ENCODE results near the gene SGCD. TPM values are rescaled to one million over a fixed set of nuclear protein-coding genes. Genes with fewer than 3 reads are reported as not detected.

Gene SGCD
- total RNA-seq, 1 experiment from 2014 or later, result not detected

DNA sequence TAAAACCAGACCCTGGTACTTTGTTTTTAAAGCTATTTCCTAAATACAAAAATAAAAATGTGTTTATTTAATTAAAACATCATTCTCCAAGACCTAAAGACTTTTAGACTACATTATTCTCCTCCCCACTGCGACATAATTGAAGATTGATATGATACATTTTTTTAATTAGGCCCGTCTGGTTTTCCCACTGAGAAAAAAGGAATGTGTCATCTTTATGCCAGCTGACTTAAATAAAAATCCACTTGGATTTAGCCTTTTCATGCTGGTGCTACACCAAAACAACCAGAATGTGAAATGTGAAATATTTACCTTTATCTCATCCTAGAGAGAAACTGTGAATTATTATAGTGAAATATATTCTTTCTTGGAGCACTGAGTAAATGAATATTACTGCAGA is 367.6 kb downstream of the SGCD start:
- Histone ChIP-seq H3K9me3 (ENCODE audit: control insufficient read depth in 1 of 2, insufficient read depth in 1 of 2, low read depth in 1 of 2, low read length in 2 of 2) (no peaks in the 10 kb centered on the region), H3K4me3 (replicated peaks in 1 of 2; ENCODE audit: low read depth in 1 of 2, low read length in 2 of 2) (no peak overlapping the region), H4K20me1 (ENCODE audit: insufficient read depth) (no peaks in the 10 kb centered on the region), H3K4me1 (ENCODE audit: control insufficient read depth in 1 of 2, insufficient read depth in 2 of 2, low read length in 2 of 2) (no peaks in the 10 kb centered on the region), H3K79me2 (ENCODE audit: insufficient read depth, low read length) (no peaks in the 10 kb centered on the region), H3K27ac (ENCODE audit: low read depth, low read length) (no peak overlapping the region), H2AFZ (ENCODE audit: low read depth, low read length, poor library complexity, severe bottlenecking) (no peak overlapping the region), H3K9ac (ENCODE audit: low read length) (no peak overlapping the region), H3K27me3 (ENCODE audit: insufficient read depth, low read length) (no peaks in the 10 kb centered on the region), H3K9me2 (ENCODE audit: insufficient read depth) (no peaks in the 10 kb centered on the region), H3K36me3 (ENCODE audit: control insufficient read depth in 1 of 2, insufficient read depth in 2 of 2, low read length in 2 of 2) (no peaks in the 10 kb centered on the region), H3K4me2 (ENCODE audit: low read length) (no peak overlapping the region)
- RAD21 ChIA-PET (ENCODE audit: low non-redundant PET in 1 of 2, low total read pairs in 2 of 2, uncharacterized antibody in 2 of 2, unreplicated experiment in 2 of 2), result no interaction called here
- no peak for ATAC-seq
- intact Hi-C loops (cut with micrococcal nuclease), result no loop called here
- CTCF ChIA-PET, result no interaction called here
- POLR2A ChIA-PET, result no interaction called here
- BruUV-seq (replicated peaks), result no TSS peak
- no peak for DNase-seq (ENCODE audit: low read depth, low spot score)
- TF ChIP-seq ELF1 (IDR thresholded peaks at IDR 0.05; ENCODE audit: borderline replicate concordance, low read depth) (no peak), POLR2AphosphoS5 (IDR thresholded peaks at IDR 0.05; ENCODE audit: low read depth, low read length) (no peak), CEBPB (IDR thresholded peaks at IDR 0.05; ENCODE audit: low read depth) (no peak), SIN3A (IDR thresholded peaks at IDR 0.05; ENCODE audit: low read depth) (no peak), CBX3 (IDR thresholded peaks at IDR 0.05; ENCODE audit: low read depth) (no peak), YY1 (IDR thresholded peaks at IDR 0.05; ENCODE audit: extremely low read depth, insufficient replicate concordance, low read depth, low read length) (no peak), EZH2phosphoT487 (IDR thresholded peaks at IDR 0.05; ENCODE audit: borderline replicate concordance) (no peak), ZNF274 (IDR thresholded peaks at IDR 0.05; ENCODE audit: low read depth, low read length) (no peak), SRF (IDR thresholded peaks at IDR 0.05; ENCODE audit: low read depth) (no peak), RAD21 (IDR thresholded peaks at IDR 0.05; ENCODE audit: low read depth) (no peak)
- TF ChIP-seq, protein P1, sequence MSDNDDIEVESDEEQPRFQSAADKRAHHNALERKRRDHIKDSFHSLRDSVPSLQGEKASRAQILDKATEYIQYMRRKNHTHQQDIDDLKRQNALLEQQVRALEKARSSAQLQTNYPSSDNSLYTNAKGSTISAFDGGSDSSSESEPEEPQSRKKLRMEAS (IDR thresholded peaks at IDR 0.05), result no peak
- TF ChIP-seq, protein P2, sequence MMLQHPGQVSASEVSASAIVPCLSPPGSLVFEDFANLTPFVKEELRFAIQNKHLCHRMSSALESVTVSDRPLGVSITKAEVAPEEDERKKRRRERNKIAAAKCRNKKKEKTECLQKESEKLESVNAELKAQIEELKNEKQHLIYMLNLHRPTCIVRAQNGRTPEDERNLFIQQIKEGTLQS (IDR thresholded peaks at IDR 0.05), result no peak

DNA sequence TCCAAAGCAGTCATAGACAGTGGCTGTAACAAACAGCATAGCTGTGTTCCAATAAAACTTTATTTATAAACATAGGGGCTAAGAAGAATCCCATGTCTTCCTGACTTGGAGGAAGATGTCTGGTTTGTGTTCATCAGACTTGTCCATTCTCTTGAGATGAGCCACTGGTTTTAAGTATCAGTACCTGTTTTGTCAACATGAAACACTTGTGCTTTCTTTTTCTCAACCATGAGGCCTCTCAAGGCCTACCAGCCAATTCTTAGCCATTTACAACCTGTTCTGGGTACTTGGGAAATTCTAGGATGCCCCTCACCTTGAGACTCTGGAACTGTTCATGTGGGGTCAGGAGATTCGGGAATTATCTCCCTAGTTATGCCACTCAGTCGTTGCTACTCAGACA is 368.8 kb downstream of the SGCD start:
- CTCF ChIA-PET, result no interaction called here
- Histone ChIP-seq H3K79me2 (ENCODE audit: insufficient read depth, low read length) (no peaks in the 10 kb centered on the region), H3K4me3 (replicated peaks in 1 of 2; ENCODE audit: low read depth in 1 of 2, low read length in 2 of 2) (no peak overlapping the region), H3K4me2 (ENCODE audit: low read length) (no peak overlapping the region), H3K36me3 (ENCODE audit: control insufficient read depth in 1 of 2, insufficient read depth in 2 of 2, low read length in 2 of 2) (no peaks in the 10 kb centered on the region), H4K20me1 (ENCODE audit: insufficient read depth) (no peaks in the 10 kb centered on the region), H3K9ac (ENCODE audit: low read length) (no peak overlapping the region), H2AFZ (ENCODE audit: low read depth, low read length, poor library complexity, severe bottlenecking) (no peak overlapping the region), H3K27ac (ENCODE audit: low read depth, low read length) (no peak overlapping the region), H3K27me3 (ENCODE audit: insufficient read depth, low read length) (no peaks in the 10 kb centered on the region), H3K9me3 (ENCODE audit: control insufficient read depth in 1 of 2, insufficient read depth in 1 of 2, low read depth in 1 of 2, low read length in 2 of 2) (no peaks in the 10 kb centered on the region), H3K9me2 (ENCODE audit: insufficient read depth) (no peaks in the 10 kb centered on the region), H3K4me1 (ENCODE audit: control insufficient read depth in 1 of 2, insufficient read depth in 2 of 2, low read length in 2 of 2) (no peaks in the 10 kb centered on the region)
- intact Hi-C loops (cut with micrococcal nuclease), result no loop called here
- RAD21 ChIA-PET (ENCODE audit: low non-redundant PET in 1 of 2, low total read pairs in 2 of 2, uncharacterized antibody in 2 of 2, unreplicated experiment in 2 of 2), result no interaction called here
- DNase-seq (ENCODE audit: low read depth, low spot score), result no peak
- POLR2A ChIA-PET, result no interaction called here
- no TSS peak for BruUV-seq (replicated peaks)
- ATAC-seq, result no peak
- TF ChIP-seq ELF1 (IDR thresholded peaks at IDR 0.05; ENCODE audit: borderline replicate concordance, low read depth), result no peak
- no peak for TF ChIP-seq POLR2A (IDR thresholded peaks at IDR 0.05; ENCODE audit: borderline replicate concordance, extremely low read depth, insufficient read depth, insufficient read length)
- no peak for TF ChIP-seq CBX3 (IDR thresholded peaks at IDR 0.05; ENCODE audit: low read depth)
- TF ChIP-seq FOSL1 (IDR thresholded peaks at IDR 0.05; ENCODE audit: low read depth), result no peak
- TF ChIP-seq SP1 (IDR thresholded peaks at IDR 0.05; ENCODE audit: low read depth), result no peak
- TF ChIP-seq POLR2AphosphoS5 (IDR thresholded peaks at IDR 0.05; ENCODE audit: low read depth, low read length), result no peak
- no peak for TF ChIP-seq EGR1 (IDR thresholded peaks at IDR 0.05; ENCODE audit: low read depth)
- TF ChIP-seq, protein P1 (IDR thresholded peaks at IDR 0.05), result no peak
- no peak for TF ChIP-seq EZH2phosphoT487 (IDR thresholded peaks at IDR 0.05; ENCODE audit: borderline replicate concordance)
- no peak for TF ChIP-seq YY1 (IDR thresholded peaks at IDR 0.05; ENCODE audit: extremely low read depth, insufficient replicate concordance, low read depth, low read length)
- no peak for TF ChIP-seq EZH2 (IDR thresholded peaks at IDR 0.05)
- TF ChIP-seq TCF7L2 (IDR thresholded peaks at IDR 0.05; ENCODE audit: borderline replicate concordance, extremely low read depth, insufficient read depth, insufficient read length), result no peak
- TF ChIP-seq, protein P3, sequence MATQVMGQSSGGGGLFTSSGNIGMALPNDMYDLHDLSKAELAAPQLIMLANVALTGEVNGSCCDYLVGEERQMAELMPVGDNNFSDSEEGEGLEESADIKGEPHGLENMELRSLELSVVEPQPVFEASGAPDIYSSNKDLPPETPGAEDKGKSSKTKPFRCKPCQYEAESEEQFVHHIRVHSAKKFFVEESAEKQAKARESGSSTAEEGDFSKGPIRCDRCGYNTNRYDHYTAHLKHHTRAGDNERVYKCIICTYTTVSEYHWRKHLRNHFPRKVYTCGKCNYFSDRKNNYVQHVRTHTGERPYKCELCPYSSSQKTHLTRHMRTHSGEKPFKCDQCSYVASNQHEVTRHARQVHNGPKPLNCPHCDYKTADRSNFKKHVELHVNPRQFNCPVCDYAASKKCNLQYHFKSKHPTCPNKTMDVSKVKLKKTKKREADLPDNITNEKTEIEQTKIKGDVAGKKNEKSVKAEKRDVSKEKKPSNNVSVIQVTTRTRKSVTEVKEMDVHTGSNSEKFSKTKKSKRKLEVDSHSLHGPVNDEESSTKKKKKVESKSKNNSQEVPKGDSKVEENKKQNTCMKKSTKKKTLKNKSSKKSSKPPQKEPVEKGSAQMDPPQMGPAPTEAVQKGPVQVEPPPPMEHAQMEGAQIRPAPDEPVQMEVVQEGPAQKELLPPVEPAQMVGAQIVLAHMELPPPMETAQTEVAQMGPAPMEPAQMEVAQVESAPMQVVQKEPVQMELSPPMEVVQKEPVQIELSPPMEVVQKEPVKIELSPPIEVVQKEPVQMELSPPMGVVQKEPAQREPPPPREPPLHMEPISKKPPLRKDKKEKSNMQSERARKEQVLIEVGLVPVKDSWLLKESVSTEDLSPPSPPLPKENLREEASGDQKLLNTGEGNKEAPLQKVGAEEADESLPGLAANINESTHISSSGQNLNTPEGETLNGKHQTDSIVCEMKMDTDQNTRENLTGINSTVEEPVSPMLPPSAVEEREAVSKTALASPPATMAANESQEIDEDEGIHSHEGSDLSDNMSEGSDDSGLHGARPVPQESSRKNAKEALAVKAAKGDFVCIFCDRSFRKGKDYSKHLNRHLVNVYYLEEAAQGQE (IDR thresholded peaks at IDR 0.05; ENCODE audit: low read depth), result no peak
- no peak for TF ChIP-seq ZFX (IDR thresholded peaks at IDR 0.05)

Measured in HCT116 (cell line).